ENCODE measurements around the gene WDR70.
"Not testable (repeated sequence)": the region's sequence is repeated elsewhere in the genome, so short reads cannot be mapped to it uniquely, and the experiment has no call there.

WDR70 gene

GRCh38 chr5:37379100-37379628 lies at the start of gene WDR70:
WDR70 (plus strand) TSS chr5:37379318; CDS start chr5:37379368, 50 bp downstream.
- DNase-seq (ENCODE audit: low read depth in 2 of 2), result peak; percentile 91 to 95
- H3K4me3 ChIP-seq (replicated peaks in 1 of 2; ENCODE audit: low read depth in 2 of 2, low read length in 2 of 2), result peak within 1 kb of the TSS; percentile 57 to 64
- TF ChIP-seq CTCF (IDR thresholded peaks at IDR 0.05; ENCODE audit: low read depth, low read length), result peak; percentile 65

GRCh38 chr5:37334754-37335153 lies 44.4 kb upstream of the WDR70 start:
- DNase-seq (ENCODE audit: low read depth in 2 of 2); H3K4me3 ChIP-seq (replicated peaks in 1 of 2; ENCODE audit: low read depth in 2 of 2, low read length in 2 of 2): not testable (repeated sequence)

- H3K4me3 ChIP-seq (replicated peaks in 1 of 2; ENCODE audit: low read depth in 2 of 2, low read length in 2 of 2); DNase-seq (ENCODE audit: low read depth in 2 of 2): not testable (repeated sequence)
Measured at GRCh38 chr5:37342741-37343140, 36.4 kb upstream of the WDR70 start.

- H3K4me3 ChIP-seq (replicated peaks in 1 of 2; ENCODE audit: low read depth in 2 of 2, low read length in 2 of 2), result no peak overlapping the region
- DNase-seq (ENCODE audit: low read depth in 2 of 2), result no peak
- no peak for TF ChIP-seq CTCF (IDR thresholded peaks at IDR 0.05; ENCODE audit: low read depth, low read length)
Measured at GRCh38 chr5:37355161-37355560, 24.0 kb upstream of the WDR70 start.

GRCh38 chr5:37370550-37370863 lies 8.6 kb upstream of the WDR70 start:
- peak overlapping the region; percentile 74 to 78 for H3K4me3 ChIP-seq (replicated peaks in 1 of 2; ENCODE audit: low read depth in 2 of 2, low read length in 2 of 2)
- peak; percentile 2 to 4 for DNase-seq (ENCODE audit: low read depth in 2 of 2)
- no peak for TF ChIP-seq CTCF (IDR thresholded peaks at IDR 0.05; ENCODE audit: low read depth, low read length)

- DNase-seq (ENCODE audit: low read depth in 2 of 2), result peak; percentile 96 to 97
- no peak for TF ChIP-seq CTCF (IDR thresholded peaks at IDR 0.05; ENCODE audit: low read depth, low read length)
Measured at GRCh38 chr5:37370864-37371726, 8.0 kb upstream of the WDR70 start, which contains the start of gene NUP155. NUP155 (minus strand) TSS chr5:37371106; CDS start chr5:37370977, 129 bp downstream.

GRCh38 chr5:37375091-37375490 lies 4.0 kb upstream of the WDR70 start:
- TF ChIP-seq CTCF (IDR thresholded peaks at IDR 0.05; ENCODE audit: low read depth, low read length), result no peak
- no peak overlapping the region for H3K4me3 ChIP-seq (replicated peaks in 1 of 2; ENCODE audit: low read depth in 2 of 2, low read length in 2 of 2)
- DNase-seq (ENCODE audit: low read depth in 2 of 2), result no peak

More at GRCh38 chr5:37370864-37371726, 8.0 kb upstream of the WDR70 start, which contains the start of gene NUP155:
- peak within 1 kb of the TSS; percentile 74 to 78 for H3K4me3 ChIP-seq (replicated peaks in 1 of 2; ENCODE audit: low read depth in 2 of 2, low read length in 2 of 2)

- H3K4me3 ChIP-seq (replicated peaks in 1 of 2; ENCODE audit: low read depth in 2 of 2, low read length in 2 of 2); DNase-seq (ENCODE audit: low read depth in 2 of 2): not testable (repeated sequence)
Measured at GRCh38 chr5:37378066-37378465, 1.1 kb upstream of the WDR70 start.
